ENCODE data around the gene NXNL1. TPM values are rescaled to one million over a fixed set of nuclear protein-coding genes. Genes with fewer than 3 reads are reported as not detected.
A peak's percentile ranks its signal among the peaks of the same experiment; 100 is the strongest.

NXNL1 gene
- total RNA-seq, 1 experiment from 2014 or later: not detected

- no peak overlapping the region for H3K4me3 Mint-ChIP-seq (ENCODE audit: unreplicated experiment)
- TF ChIP-seq CTCF (IDR thresholded peaks at IDR 0.05; ENCODE audit: unreplicated experiment): no peak
- peaks cover 10% of the 10 kb centered on the region for H3K4me1 Mint-ChIP-seq (ENCODE audit: insufficient read depth, unreplicated experiment)
- CTCF ChIA-PET: interaction anchor here (1.1 kb wide), 1 partner anchor 19 kb away, joined by 4 read pairs; no protein-coding TSS in a partner anchor
- peak; percentile 64 for DNase-seq (ENCODE audit: unreplicated experiment)
- H3K27ac Mint-ChIP-seq (ENCODE audit: low read depth, unreplicated experiment): no peak overlapping the region
- H3K36me3 Mint-ChIP-seq (ENCODE audit: insufficient read depth, unreplicated experiment): peaks cover 11% of the 10 kb centered on the region
- no peaks in the 10 kb centered on the region for H3K27me3 Mint-ChIP-seq (ENCODE audit: insufficient read depth, unreplicated experiment)
- H3K9me3 Mint-ChIP-seq (ENCODE audit: unreplicated experiment): no peaks in the 10 kb centered on the region
- intact Hi-C loops (cut with micrococcal nuclease): no loop called here
- no TSS peak for BruUV-seq (replicated peaks)
- POLR2A ChIA-PET: interaction anchor here (0.8 kb wide), 1 partner anchor 28 kb away, joined by 4 read pairs; no protein-coding TSS in a partner anchor
Measured at GRCh38 chr19:17423429-17424208, 37.1 kb downstream of the NXNL1 start.

- Mint-ChIP-seq H3K27ac (ENCODE audit: low read depth, unreplicated experiment) (no peak overlapping the region), H3K4me3 (ENCODE audit: unreplicated experiment) (no peak overlapping the region), H3K4me1 (ENCODE audit: insufficient read depth, unreplicated experiment) (peaks cover 13% of the 10 kb centered on the region), H3K9me3 (ENCODE audit: unreplicated experiment) (no peaks in the 10 kb centered on the region), H3K27me3 (ENCODE audit: insufficient read depth, unreplicated experiment) (no peaks in the 10 kb centered on the region), H3K36me3 (ENCODE audit: insufficient read depth, unreplicated experiment) (peaks cover 11% of the 10 kb centered on the region)
- no peak for DNase-seq (ENCODE audit: unreplicated experiment)
- ChIA-PET CTCF (interaction anchor here (1.2 to 1.3 kb wide), 3 partner anchors 36 to 47 kb away, joined by 3 to 5 read pairs (median 3); no protein-coding TSS in a partner anchor), POLR2A (interaction anchor here (1.3 kb wide), 1 partner anchor 47 kb away, joined by 4 read pairs; no protein-coding TSS in a partner anchor)
- TF ChIP-seq CTCF (IDR thresholded peaks at IDR 0.05; ENCODE audit: unreplicated experiment): no peak
- intact Hi-C loops (cut with micrococcal nuclease): no loop called here
- BruUV-seq (replicated peaks): no TSS peak
Measured at GRCh38 chr19:17421942-17422341, 38.8 kb downstream of the NXNL1 start.

GRCh38 chr19:17420475-17420924 lies 40.2 kb downstream of the NXNL1 start:
- CTCF ChIA-PET: interaction anchor here (0.6 to 1.3 kb wide), 3 partner anchors 21 to 506 kb away, joined by 3 to 8 read pairs (median 5); no protein-coding TSS in a partner anchor
- BruUV-seq (replicated peaks): TSS peak; percentile 23

More at GRCh38 chr19:17420475-17420924, 40.2 kb downstream of the NXNL1 start:
- Mint-ChIP-seq H3K4me3 (ENCODE audit: unreplicated experiment) (peak overlapping the region; percentile 88), H3K36me3 (ENCODE audit: insufficient read depth, unreplicated experiment) (peaks cover 15% of the 10 kb centered on the region), H3K27ac (ENCODE audit: low read depth, unreplicated experiment) (peak overlapping the region; percentile 95), H3K27me3 (ENCODE audit: insufficient read depth, unreplicated experiment) (no peaks in the 10 kb centered on the region), H3K4me1 (ENCODE audit: insufficient read depth, unreplicated experiment) (peaks cover 16% of the 10 kb centered on the region), H3K9me3 (ENCODE audit: unreplicated experiment) (no peaks in the 10 kb centered on the region)
- intact Hi-C loops (cut with micrococcal nuclease): no loop called here
- DNase-seq (ENCODE audit: unreplicated experiment): peak; percentile 49
- no peak for TF ChIP-seq CTCF (IDR thresholded peaks at IDR 0.05; ENCODE audit: unreplicated experiment)
- POLR2A ChIA-PET: interaction anchor here (1.1 to 1.9 kb wide), 5 partner anchors 9 to 87 kb away, joined by 4 to 12 read pairs (median 6); no protein-coding TSS in a partner anchor
